ENCODE data around the gene FOXJ2.
"Not testable (repeated sequence)": the region's sequence is repeated elsewhere in the genome, so short reads cannot be mapped to it uniquely, and the experiment has no call there.

Gene FOXJ2

GRCh38 chr12:8031017-8031416 lies 1.5 kb upstream of the FOXJ2 start:
- not testable (repeated sequence) for DNase-seq

GRCh38 chr12:8031872-8032241 lies 659 bp upstream of the FOXJ2 start:
- no peak for DNase-seq

- peak in 2 of 3 donors; percentile 33 to 59 for DNase-seq
These were observed 883 bp downstream of the FOXJ2 start for GRCh38 chr12:8033153-8034044.

GRCh38 chr12:8034802-8035201 lies 2.3 kb downstream of the FOXJ2 start:
- DNase-seq, result no peak

GRCh38 chr12:8035440-8036010 lies 3.0 kb downstream of the FOXJ2 start:
- peak in 1 of 3 donors; percentile 23 for DNase-seq

GRCh38 chr12:8036346-8036745 lies 3.8 kb downstream of the FOXJ2 start:
- DNase-seq, result no peak

GRCh38 chr12:8037046-8037663 lies 4.6 kb downstream of the FOXJ2 start:
- peak; percentile 71 to 77 (median 75) for DNase-seq

GRCh38 chr12:8037947-8038346 lies 5.4 kb downstream of the FOXJ2 start:
- DNase-seq, result no peak

- peak in 2 of 3 donors; percentile 34 to 52 for DNase-seq
These were observed 6.2 kb downstream of the FOXJ2 start for GRCh38 chr12:8038659-8039114.

- no peak for DNase-seq
These were observed 8.3 kb downstream of the FOXJ2 start for GRCh38 chr12:8040791-8041190.

GRCh38 chr12:8045952-8046944 lies 13.7 kb downstream of the FOXJ2 start:
- DNase-seq, result peak; percentile 86 to 92 (median 90)

- DNase-seq, result no peak
These were observed 15.3 kb downstream of the FOXJ2 start for GRCh38 chr12:8047842-8048241.

- peak in 1 of 3 donors; percentile 42 for DNase-seq
These were observed 16.4 kb downstream of the FOXJ2 start for GRCh38 chr12:8048906-8049305.

GRCh38 chr12:8050600-8051250 lies 18.2 kb downstream of the FOXJ2 start:
- DNase-seq, result no peak

GRCh38 chr12:8052679-8053078 lies 20.2 kb downstream of the FOXJ2 start:
- peak; percentile 70 to 78 (median 75) for DNase-seq

- DNase-seq, result peak in 1 of 3 donors; percentile 54
These were observed 22.3 kb downstream of the FOXJ2 start for GRCh38 chr12:8054816-8055215.

- peak; percentile 48 to 59 (median 50) for DNase-seq
These were observed 24.8 kb downstream of the FOXJ2 start for GRCh38 chr12:8057306-8057705.

- DNase-seq, result peak; percentile 85 to 98 (median 97)
These were observed 25.3 kb downstream of the FOXJ2 start for GRCh38 chr12:8057839-8058238.

GRCh38 chr12:8058506-8058905 lies 26.0 kb downstream of the FOXJ2 start:
- DNase-seq, result peak in 2 of 3 donors; percentile 28 to 43

GRCh38 chr12:8064131-8064530 lies 31.6 kb downstream of the FOXJ2 start:
- peak in 1 of 3 donors; percentile 49 for DNase-seq

- peak; percentile 78 to 94 (median 93) for DNase-seq
These were observed 33.6 kb downstream of the FOXJ2 start, which contains the start of gene C3AR1 for GRCh38 chr12:8065991-8066594. TSS of gene C3AR1 (minus strand) at chr12:8066359. CDS start at chr12:8060185, 6,174 bp downstream.
